CD4-positive, alpha-beta T cell treated with Interleukin-17A for 4 hours (primary cell): Measurements from ENCODE around the gene STARD3.

ENCODE experiments used
- DNase-seq: peaks from one replicate; pipeline ENCODE4 v3.0.0-alpha.2; 2020; ENCODE audit warnings: mixed read lengths

STARD3 gene

GRCh38 chr17:39639043-39639442 is 2.1 kb downstream of the STARD3 start:
- DNase-seq = no peak

- DNase-seq = no peak
Observed at GRCh38 chr17:39639566-39640458, 2.9 kb downstream of the STARD3 start.

- no peak for DNase-seq
Observed at GRCh38 chr17:39640591-39641031, 3.7 kb downstream of the STARD3 start.

- DNase-seq = no peak
Observed at GRCh38 chr17:39641097-39641496, 4.2 kb downstream of the STARD3 start.

- DNase-seq = no peak
Observed at GRCh38 chr17:39641883-39642282, 4.9 kb downstream of the STARD3 start.

- DNase-seq = no peak
Observed at GRCh38 chr17:39642291-39643074, 5.5 kb downstream of the STARD3 start.

GRCh38 chr17:39643271-39643670 is 6.3 kb downstream of the STARD3 start:
- DNase-seq = no peak

GRCh38 chr17:39647256-39647655 is 10.3 kb downstream of the STARD3 start:
- DNase-seq = no peak

- no peak for DNase-seq
Observed at GRCh38 chr17:39648616-39649366, 11.8 kb downstream of the STARD3 start.

GRCh38 chr17:39650121-39650579 is 13.2 kb downstream of the STARD3 start:
- no peak for DNase-seq

GRCh38 chr17:39651923-39652586 is 15.1 kb downstream of the STARD3 start:
- DNase-seq = no peak

GRCh38 chr17:39652587-39653315 is 15.8 kb downstream of the STARD3 start:
- no peak for DNase-seq

GRCh38 chr17:39653316-39653661 is 16.3 kb downstream of the STARD3 start:
- DNase-seq = no peak

GRCh38 chr17:39653662-39654331 is 16.9 kb downstream of the STARD3 start:
- peak; percentile 88 for DNase-seq

GRCh38 chr17:39655105-39655504 is 18.2 kb downstream of the STARD3 start:
- no peak for DNase-seq

GRCh38 chr17:39658346-39658745 is 21.4 kb downstream of the STARD3 start:
- DNase-seq = peak; percentile 33

- DNase-seq = no peak
Observed at GRCh38 chr17:39658760-39659159, 21.8 kb downstream of the STARD3 start.

GRCh38 chr17:39659279-39660010 is 22.5 kb downstream of the STARD3 start:
- DNase-seq = peak; percentile 39

GRCh38 chr17:39660011-39660360 is 23.0 kb downstream of the STARD3 start:
- DNase-seq = no peak
